ENCODE results near the gene TAF3.

The TAF3 gene

GRCh38 chr10:8058274-8059111, 240.2 kb downstream of the TAF3 start:
- DNase-seq (ENCODE audit: low spot score), result no peak

- DNase-seq (ENCODE audit: low spot score), result no peak
These were observed 241.1 kb downstream of the TAF3 start for GRCh38 chr10:8059191-8059936.

- no peak for DNase-seq (ENCODE audit: low spot score)
These were observed 241.9 kb downstream of the TAF3 start for GRCh38 chr10:8060010-8060703.

GRCh38 chr10:8060704-8061121, 242.4 kb downstream of the TAF3 start:
- DNase-seq (ENCODE audit: low spot score), result no peak

- no peak for DNase-seq (ENCODE audit: low spot score)
These were observed 243.2 kb downstream of the TAF3 start for GRCh38 chr10:8061274-8062211.

- no peak for DNase-seq (ENCODE audit: low spot score)
These were observed 245.0 kb downstream of the TAF3 start for GRCh38 chr10:8063128-8063908.

- DNase-seq (ENCODE audit: low spot score), result no peak
These were observed 245.6 kb downstream of the TAF3 start for GRCh38 chr10:8063935-8064334.

- DNase-seq (ENCODE audit: low spot score), result no peak
These were observed 246.1 kb downstream of the TAF3 start for GRCh38 chr10:8064436-8064835.

- no peak for DNase-seq (ENCODE audit: low spot score)
These were observed 247.3 kb downstream of the TAF3 start for GRCh38 chr10:8065651-8066050.

GRCh38 chr10:8066124-8066523, 247.8 kb downstream of the TAF3 start:
- no peak for DNase-seq (ENCODE audit: low spot score)

Measured in SW480 (cell line).